HepG2 (cell line): ENCODE data around the gene MTR. TPM values are rescaled to one million over a fixed set of nuclear protein-coding genes. Genes with fewer than 3 reads are reported as not detected.

Experiments
- AGO2 ChIP-seq: fragments of 200-400 bp; formaldehyde crosslinking; optimal IDR thresholded peaks from 2 replicates; pipeline ENCODE3; 2017; ENCODE audit warnings: mild to moderate bottlenecking, low read depth, low read length, moderate library complexity
- HOXA7 ChIP-seq: sonication (generic); formaldehyde crosslinking; IDR thresholded peaks from 2 replicates; pipeline ENCODE4 v1.8.1; 2022; ENCODE audit warnings: mild to moderate bottlenecking, missing genetic modification reagents, moderate library complexity
- ISL2 ChIP-seq: sonication (generic); formaldehyde crosslinking; IDR thresholded peaks from 2 replicates; pipeline ENCODE4 v1.5.0; 2020; ENCODE audit warnings: missing genetic modification reagents
- TCF7 ChIP-seq: sonication (generic); IDR thresholded peaks from 2 replicates; pipeline ENCODE4 v1.6.1; 2016; ENCODE audit warnings: antibody characterized with exemption, low read depth
- TSC22D2 ChIP-seq: sonication (generic); formaldehyde crosslinking; IDR thresholded peaks from 2 replicates; pipeline ENCODE4 v1.5.1; 2020; ENCODE audit warnings: missing genetic modification reagents, mild to moderate bottlenecking, borderline replicate concordance
- ZNF224 ChIP-seq: sonication (generic); formaldehyde crosslinking; IDR thresholded peaks from 2 replicates; pipeline ENCODE4 v1.5.0; 2020; ENCODE audit warnings: mild to moderate bottlenecking, missing genetic modification reagents
- ZNF879 ChIP-seq: sonication (generic); formaldehyde crosslinking; IDR thresholded peaks from 2 replicates; pipeline ENCODE4 v1.8.1; 2023; ENCODE audit warnings: missing genetic modification reagents
- polyA plus RNA-seq, 8 experiments: library from polyadenylated mRNA; depleted of rRNA in 3 of 8; stranded (reverse) in 7 of 8; unstranded in 1 of 8; fragments of >200 nt; fragmentation: Illumina TruSeq in 4 of 8; extraction: Trizol in 4 of 8; gene quantifications; 2 replicates each; pipeline versions ENCODE4 v1.2.1 to v1.2.3, GENCODE V29; 2011 to 2016; ENCODE audit warnings: low read depth in 4 of 8, missing spikeins in 1 of 8, mixed read lengths in 1 of 8; ENCODE audit not compliant: insufficient read depth in 1 of 8
- total RNA-seq, 5 experiments: library from RNA; depleted of rRNA; stranded (reverse); fragments of >200 nt; fragmentation: Illumina TruSeq; extraction: Trizol; gene quantifications; 2 replicates each; pipeline ENCODE4 v1.2.3, GENCODE V29; 2016; ENCODE audit warnings: low read depth in 1 of 5
- TF ChIP-seq, protein P1 (sequence below): sonication (generic); formaldehyde crosslinking; IDR thresholded peaks from 2 replicates; pipeline ENCODE4 v1.4.0; 2020; ENCODE audit warnings: missing genetic modification reagents, borderline replicate concordance
- TF ChIP-seq, protein P2 (sequence below): IDR thresholded peaks from 2 replicates; pipeline ENCODE4 v1.6.1; 2016
- TF ChIP-seq, protein P3 (sequence below): sonication (generic); formaldehyde crosslinking; IDR thresholded peaks from one replicate; pipeline ENCODE4 v1.5.1; 2020; ENCODE audit warnings: mild to moderate bottlenecking, missing genetic modification reagents; ENCODE audit errors: not compliant biosample characterization
- TF ChIP-seq, protein P4 (sequence below): sonication (generic); formaldehyde crosslinking; IDR thresholded peaks from 2 replicates; pipeline ENCODE4 v1.4.0; 2020; ENCODE audit warnings: missing genetic modification reagents, mild to moderate bottlenecking, borderline replicate concordance

Gene MTR
- total and polyA plus RNA-seq, 2 of the 13 experiments (the other 11 are each of a cell fraction or from before 2014, with no cell fraction given): 16.3 to 36.1 TPM

DNA sequence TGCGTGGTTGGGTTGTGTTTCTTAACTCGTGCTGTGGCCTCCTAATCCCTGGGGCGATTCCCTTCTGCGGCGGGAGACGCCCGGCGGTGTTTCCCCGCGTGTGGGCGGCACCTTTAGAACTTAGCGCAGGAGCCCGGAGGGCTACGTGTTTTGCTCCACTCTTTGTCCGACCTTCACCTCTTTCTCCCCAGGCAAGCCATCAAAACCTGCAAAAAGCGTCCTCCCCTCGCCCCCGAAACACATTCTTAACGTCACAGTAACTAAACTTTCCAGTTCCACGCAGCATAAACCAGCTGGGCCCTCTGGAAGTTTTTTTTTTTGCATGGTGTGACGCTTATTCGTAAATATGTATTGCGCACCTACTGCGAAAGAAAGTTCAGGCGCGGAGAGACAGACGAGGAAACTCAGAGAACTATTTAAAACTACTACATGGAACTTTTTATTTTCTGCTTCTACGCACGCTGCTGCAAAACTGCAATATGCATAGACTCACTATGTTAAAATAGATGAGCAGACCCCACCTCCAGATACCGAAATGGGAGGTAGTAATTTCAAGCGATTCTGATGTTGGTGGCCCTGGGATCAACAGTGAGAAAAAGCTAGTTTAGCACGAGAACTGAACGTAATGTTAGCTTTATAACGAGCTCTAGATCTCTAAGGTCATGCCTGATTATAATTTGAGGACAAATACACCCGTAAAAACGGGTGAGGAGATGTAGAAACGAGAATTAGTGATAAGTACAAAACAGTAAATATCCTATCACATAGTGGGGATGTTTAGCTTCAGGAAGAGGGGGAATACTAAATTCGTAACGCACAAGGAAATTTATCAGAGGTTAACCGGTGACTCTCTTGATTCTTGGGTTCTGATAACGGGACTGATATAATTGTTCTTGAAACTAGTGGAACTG, 920 bp downstream of the MTR start (continued):
- TF ChIP-seq, protein P1, sequence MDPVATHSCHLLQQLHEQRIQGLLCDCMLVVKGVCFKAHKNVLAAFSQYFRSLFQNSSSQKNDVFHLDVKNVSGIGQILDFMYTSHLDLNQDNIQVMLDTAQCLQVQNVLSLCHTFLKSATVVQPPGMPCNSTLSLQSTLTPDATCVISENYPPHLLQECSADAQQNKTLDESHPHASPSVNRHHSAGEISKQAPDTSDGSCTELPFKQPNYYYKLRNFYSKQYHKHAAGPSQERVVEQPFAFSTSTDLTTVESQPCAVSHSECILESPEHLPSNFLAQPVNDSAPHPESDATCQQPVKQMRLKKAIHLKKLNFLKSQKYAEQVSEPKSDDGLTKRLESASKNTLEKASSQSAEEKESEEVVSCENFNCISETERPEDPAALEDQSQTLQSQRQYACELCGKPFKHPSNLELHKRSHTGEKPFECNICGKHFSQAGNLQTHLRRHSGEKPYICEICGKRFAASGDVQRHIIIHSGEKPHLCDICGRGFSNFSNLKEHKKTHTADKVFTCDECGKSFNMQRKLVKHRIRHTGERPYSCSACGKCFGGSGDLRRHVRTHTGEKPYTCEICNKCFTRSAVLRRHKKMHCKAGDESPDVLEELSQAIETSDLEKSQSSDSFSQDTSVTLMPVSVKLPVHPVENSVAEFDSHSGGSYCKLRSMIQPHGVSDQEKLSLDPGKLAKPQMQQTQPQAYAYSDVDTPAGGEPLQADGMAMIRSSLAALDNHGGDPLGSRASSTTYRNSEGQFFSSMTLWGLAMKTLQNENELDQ: 0 out of 2 replicates have a peak, but pooled peaks have one; percentile 2
- TF ChIP-seq ISL2 (CRISPR knock-in tag) (no peak), ZNF224 (CRISPR knock-in tag) (0 out of 2 replicates have a peak, but pooled peaks have one; percentile 42), HOXA7 (CRISPR knock-in tag) (no peak), TCF7 (peak; percentile 62; the same call in 1 of the 2 replicates), TSC22D2 (no peak), AGO2 (peak; percentile 13), ZNF879 (CRISPR knock-in tag) (0 out of 2 replicates have a peak, but pooled peaks have one; percentile 51)
- TF ChIP-seq, protein P2, sequence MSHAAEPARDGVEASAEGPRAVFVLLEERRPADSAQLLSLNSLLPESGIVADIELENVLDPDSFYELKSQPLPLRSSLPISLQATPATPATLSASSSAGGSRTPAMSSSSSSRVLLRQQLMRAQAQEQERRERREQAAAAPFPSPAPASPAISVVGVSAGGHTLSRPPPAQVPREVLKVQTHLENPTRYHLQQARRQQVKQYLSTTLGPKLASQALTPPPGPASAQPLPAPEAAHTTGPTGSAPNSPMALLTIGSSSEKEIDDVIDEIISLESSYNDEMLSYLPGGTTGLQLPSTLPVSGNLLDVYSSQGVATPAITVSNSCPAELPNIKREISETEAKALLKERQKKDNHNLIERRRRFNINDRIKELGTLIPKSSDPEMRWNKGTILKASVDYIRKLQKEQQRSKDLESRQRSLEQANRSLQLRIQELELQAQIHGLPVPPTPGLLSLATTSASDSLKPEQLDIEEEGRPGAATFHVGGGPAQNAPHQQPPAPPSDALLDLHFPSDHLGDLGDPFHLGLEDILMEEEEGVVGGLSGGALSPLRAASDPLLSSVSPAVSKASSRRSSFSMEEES: no peak
- TF ChIP-seq, protein P3, sequence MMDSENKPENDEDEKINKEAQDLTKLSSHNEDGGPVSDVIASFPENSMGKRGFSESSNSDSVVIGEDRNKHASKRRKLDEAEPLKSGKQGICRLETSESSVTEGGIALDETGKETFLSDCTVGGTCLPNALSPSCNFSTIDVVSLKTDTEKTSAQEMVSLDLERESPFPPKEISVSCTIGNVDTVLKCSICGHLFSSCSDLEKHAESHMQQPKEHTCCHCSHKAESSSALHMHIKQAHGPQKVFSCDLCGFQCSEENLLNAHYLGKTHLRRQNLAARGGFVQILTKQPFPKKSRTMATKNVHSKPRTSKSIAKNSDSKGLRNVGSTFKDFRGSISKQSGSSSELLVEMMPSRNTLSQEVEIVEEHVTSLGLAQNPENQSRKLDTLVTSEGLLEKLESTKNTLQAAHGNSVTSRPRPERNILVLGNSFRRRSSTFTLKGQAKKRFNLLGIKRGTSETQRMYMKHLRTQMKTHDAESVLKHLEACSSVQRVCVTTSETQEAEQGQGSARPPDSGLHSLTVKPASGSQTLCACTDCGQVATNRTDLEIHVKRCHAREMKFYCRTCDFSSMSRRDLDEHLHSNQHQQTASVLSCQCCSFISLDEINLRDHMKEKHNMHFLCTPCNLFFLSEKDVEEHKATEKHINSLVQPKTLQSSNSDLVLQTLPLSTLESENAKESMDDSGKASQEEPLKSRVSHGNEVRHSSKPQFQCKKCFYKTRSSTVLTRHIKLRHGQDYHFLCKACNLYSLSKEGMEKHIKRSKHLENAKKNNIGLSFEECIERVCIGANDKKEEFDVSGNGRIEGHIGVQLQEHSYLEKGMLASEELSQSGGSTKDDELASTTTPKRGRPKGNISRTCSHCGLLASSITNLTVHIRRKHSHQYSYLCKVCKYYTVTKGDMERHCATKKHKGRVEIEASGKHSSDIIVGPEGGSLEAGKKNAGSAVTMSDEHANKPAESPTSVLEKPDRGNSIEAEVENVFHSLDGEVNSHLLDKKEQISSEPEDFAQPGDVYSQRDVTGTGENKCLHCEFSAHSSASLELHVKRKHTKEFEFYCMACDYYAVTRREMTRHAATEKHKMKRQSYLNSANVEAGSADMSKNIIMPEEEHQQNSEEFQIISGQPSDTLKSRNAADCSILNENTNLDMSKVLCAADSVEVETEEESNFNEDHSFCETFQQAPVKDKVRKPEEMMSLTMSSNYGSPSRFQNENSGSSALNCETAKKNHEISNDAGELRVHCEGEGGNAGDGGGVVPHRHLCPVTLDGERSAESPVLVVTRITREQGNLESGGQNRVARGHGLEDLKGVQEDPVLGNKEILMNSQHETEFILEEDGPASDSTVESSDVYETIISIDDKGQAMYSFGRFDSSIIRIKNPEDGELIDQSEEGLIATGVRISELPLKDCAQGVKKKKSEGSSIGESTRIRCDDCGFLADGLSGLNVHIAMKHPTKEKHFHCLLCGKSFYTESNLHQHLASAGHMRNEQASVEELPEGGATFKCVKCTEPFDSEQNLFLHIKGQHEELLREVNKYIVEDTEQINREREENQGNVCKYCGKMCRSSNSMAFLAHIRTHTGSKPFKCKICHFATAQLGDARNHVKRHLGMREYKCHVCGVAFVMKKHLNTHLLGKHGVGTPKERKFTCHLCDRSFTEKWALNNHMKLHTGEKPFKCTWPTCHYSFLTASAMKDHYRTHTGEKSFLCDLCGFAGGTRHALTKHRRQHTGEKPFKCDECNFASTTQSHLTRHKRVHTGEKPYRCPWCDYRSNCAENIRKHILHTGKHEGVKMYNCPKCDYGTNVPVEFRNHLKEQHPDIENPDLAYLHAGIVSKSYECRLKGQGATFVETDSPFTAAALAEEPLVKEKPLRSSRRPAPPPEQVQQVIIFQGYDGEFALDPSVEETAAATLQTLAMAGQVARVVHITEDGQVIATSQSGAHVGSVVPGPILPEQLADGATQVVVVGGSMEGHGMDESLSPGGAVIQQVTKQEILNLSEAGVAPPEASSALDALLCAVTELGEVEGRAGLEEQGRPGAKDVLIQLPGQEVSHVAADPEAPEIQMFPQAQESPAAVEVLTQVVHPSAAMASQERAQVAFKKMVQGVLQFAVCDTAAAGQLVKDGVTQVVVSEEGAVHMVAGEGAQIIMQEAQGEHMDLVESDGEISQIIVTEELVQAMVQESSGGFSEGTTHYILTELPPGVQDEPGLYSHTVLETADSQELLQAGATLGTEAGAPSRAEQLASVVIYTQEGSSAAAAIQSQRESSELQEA: peak; percentile 60
- TF ChIP-seq, protein P4, sequence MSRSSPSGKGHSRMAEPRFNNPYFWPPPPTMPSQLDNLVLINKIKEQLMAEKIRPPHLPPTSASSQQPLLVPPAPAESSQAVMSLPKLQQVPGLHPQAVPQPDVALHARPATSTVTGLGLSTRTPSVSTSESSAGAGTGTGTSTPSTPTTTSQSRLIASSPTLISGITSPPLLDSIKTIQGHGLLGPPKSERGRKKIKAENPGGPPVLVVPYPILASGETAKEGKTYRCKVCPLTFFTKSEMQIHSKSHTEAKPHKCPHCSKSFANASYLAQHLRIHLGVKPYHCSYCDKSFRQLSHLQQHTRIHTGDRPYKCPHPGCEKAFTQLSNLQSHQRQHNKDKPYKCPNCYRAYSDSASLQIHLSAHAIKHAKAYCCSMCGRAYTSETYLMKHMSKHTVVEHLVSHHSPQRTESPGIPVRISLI (CRISPR knock-in tag): peak; percentile 46; the same call in 1 of the 2 replicates
